ENCODE measurements around the gene LOC101059915.

- TF ChIP-seq CTCF (optimal IDR thresholded peaks at IDR 0.05 in 1 of 3, IDR thresholded peaks at IDR 0.05 in 1 of 3, conservative IDR thresholded peaks at IDR 0.05 in 1 of 3; ENCODE audit: extremely low read depth in 1 of 3, insufficient read depth in 2 of 3, low read length in 3 of 3) (no peak), EZH2 (IDR thresholded peaks at IDR 0.05; ENCODE audit: low read length) (no peak)
Measured at GRCh38 chrX:71618787-71619186, 48.6 kb upstream of the LOC101059915 start.
